Stimulated activated CD4-positive, alpha-beta T cell treated with anti-CD3 and anti-CD28 coated beads, TNF-alpha, amount 100 ng/mL, for 1 hour (primary cell): ENCODE results near the gene ACHE.
"Not testable (repeated sequence)": the region's sequence is repeated elsewhere in the genome, so short reads cannot be mapped to it uniquely, and the experiment has no call there.

Experiments used
- DNase-seq, 3 donors: peaks; one replicate each; pipeline ENCODE4 v3.0.0-alpha.2; 2020; ENCODE audit warnings: low read depth in 3 of 3, low spot score in 1 of 3

The ACHE gene

GRCh38 chr7:100865372-100865911 lies 30.2 kb downstream of the ACHE start:
- no peak for DNase-seq

- no peak for DNase-seq
Measured at GRCh38 chr7:100864263-100864845, 31.3 kb downstream of the ACHE start.

- DNase-seq, result no peak
Measured at GRCh38 chr7:100863406-100863950, 32.2 kb downstream of the ACHE start.

GRCh38 chr7:100861616-100861985 lies 34.1 kb downstream of the ACHE start:
- DNase-seq, result no peak

GRCh38 chr7:100860702-100861615 lies 34.7 kb downstream of the ACHE start:
- DNase-seq, result no peak

- no peak for DNase-seq
Measured at GRCh38 chr7:100859856-100860255, 35.8 kb downstream of the ACHE start.

- DNase-seq, result no peak
Measured at GRCh38 chr7:100856871-100857282, 38.8 kb downstream of the ACHE start.

- no peak for DNase-seq
Measured at GRCh38 chr7:100855515-100855914, 40.2 kb downstream of the ACHE start.

- DNase-seq, result not testable (repeated sequence)
Measured at GRCh38 chr7:100854899-100855298, 40.8 kb downstream of the ACHE start.

- no peak for DNase-seq
Measured at GRCh38 chr7:100854146-100854895, 41.4 kb downstream of the ACHE start.

- peak; percentile 45 to 77 (median 62) for DNase-seq
Measured at GRCh38 chr7:100852048-100852872, 43.4 kb downstream of the ACHE start, which contains the start of gene SLC12A9. Gene SLC12A9 (plus strand): TSS chr7:100852713. CDS start chr7:100854198, 1,485 bp downstream.

GRCh38 chr7:100847360-100847759 lies 48.3 kb downstream of the ACHE start:
- no peak for DNase-seq

GRCh38 chr7:100840470-100841100 lies 55.1 kb downstream of the ACHE start:
- DNase-seq, result no peak
